HL-60 (cell line): Measurements from ENCODE around the gene DIPK2A.

ENCODE experiments used
- DNase-seq, 2 experiments: peaks; one replicate each; pipeline ENCODE4 v3.0.0-alpha.2; 2010 to 2020; ENCODE audit warnings: low read depth in 1 of 2, low spot score in 1 of 2
- H3K27ac ChIP-seq: fragments of 250-450 bp; sonication (Bioruptor Pico); replicated peaks from 2 replicates; pipeline ENCODE4 v1.5.1; 2020; ENCODE audit warnings: mild to moderate bottlenecking, moderate library complexity
- H3K27me3 ChIP-seq: fragments of 250-450 bp; sonication (Bioruptor Pico); 2 replicates; pipeline ENCODE4 v1.5.1; 2021; ENCODE audit warnings: mild to moderate bottlenecking, moderate library complexity; ENCODE audit not compliant: insufficient read depth, poor library complexity, severe bottlenecking
- H3K4me3 ChIP-seq: replicated peaks from 2 replicates; pipeline ENCODE4 v1.5.1; 2011; ENCODE audit warnings: mild to moderate bottlenecking, control low read depth, low read length; ENCODE audit not compliant: insufficient read depth
- CTCF ChIP-seq: IDR thresholded peaks from one replicate; pipeline ENCODE4 v1.5.1; 2011; ENCODE audit warnings: low read length, control low read depth, inconsistent platforms; ENCODE audit not compliant: insufficient read depth
- GABPA ChIP-seq: IDR thresholded peaks from 2 replicates; pipeline ENCODE4 v1.6.1; 2012; ENCODE audit warnings: low read depth
- POLR2AphosphoS5 ChIP-seq: IDR thresholded peaks from 2 replicates; pipeline ENCODE4 v1.6.1; 2012; ENCODE audit warnings: low read depth
- REST ChIP-seq: IDR thresholded peaks from 2 replicates; pipeline ENCODE4 v1.6.1; 2012; ENCODE audit warnings: low read depth; ENCODE audit not compliant: insufficient replicate concordance
- SPI1 ChIP-seq: IDR thresholded peaks from 2 replicates; pipeline ENCODE4 v1.6.1; 2012; ENCODE audit warnings: low read depth, mild to moderate bottlenecking, borderline replicate concordance

The DIPK2A gene

GRCh38 chr3:144015133-144015532 is 43.5 kb downstream of the DIPK2A start:
- Histone ChIP-seq H3K4me3 (no peak overlapping the region), H3K27ac (no peak overlapping the region), H3K27me3 (no peaks in the 10 kb centered on the region)
- no peak for DNase-seq
- TF ChIP-seq SPI1 (no peak), CTCF (no peak), GABPA (no peak), REST (no peak), POLR2AphosphoS5 (no peak)

- Histone ChIP-seq H3K4me3 (no peak overlapping the region), H3K27me3 (no peaks in the 10 kb centered on the region), H3K27ac (no peak overlapping the region)
- no peak for DNase-seq
- TF ChIP-seq GABPA: no peak
- no peak for TF ChIP-seq POLR2AphosphoS5
- TF ChIP-seq CTCF: no peak
- no peak for TF ChIP-seq SPI1
- TF ChIP-seq REST: no peak
Measured at GRCh38 chr3:144018776-144019175, 47.2 kb downstream of the DIPK2A start.
